CD1c-positive myeloid dendritic cell (primary cell): Measurements from ENCODE around the gene ZNF578.
"Not testable (repeated sequence)": the region's sequence is repeated elsewhere in the genome, so short reads cannot be mapped to it uniquely, and the experiment has no call there.

Source experiments
- DNase-seq: peaks from one replicate; pipeline ENCODE4 v3.0.0-alpha.2; 2016; ENCODE audit errors: extremely low spot score

ZNF578 gene

DNA sequence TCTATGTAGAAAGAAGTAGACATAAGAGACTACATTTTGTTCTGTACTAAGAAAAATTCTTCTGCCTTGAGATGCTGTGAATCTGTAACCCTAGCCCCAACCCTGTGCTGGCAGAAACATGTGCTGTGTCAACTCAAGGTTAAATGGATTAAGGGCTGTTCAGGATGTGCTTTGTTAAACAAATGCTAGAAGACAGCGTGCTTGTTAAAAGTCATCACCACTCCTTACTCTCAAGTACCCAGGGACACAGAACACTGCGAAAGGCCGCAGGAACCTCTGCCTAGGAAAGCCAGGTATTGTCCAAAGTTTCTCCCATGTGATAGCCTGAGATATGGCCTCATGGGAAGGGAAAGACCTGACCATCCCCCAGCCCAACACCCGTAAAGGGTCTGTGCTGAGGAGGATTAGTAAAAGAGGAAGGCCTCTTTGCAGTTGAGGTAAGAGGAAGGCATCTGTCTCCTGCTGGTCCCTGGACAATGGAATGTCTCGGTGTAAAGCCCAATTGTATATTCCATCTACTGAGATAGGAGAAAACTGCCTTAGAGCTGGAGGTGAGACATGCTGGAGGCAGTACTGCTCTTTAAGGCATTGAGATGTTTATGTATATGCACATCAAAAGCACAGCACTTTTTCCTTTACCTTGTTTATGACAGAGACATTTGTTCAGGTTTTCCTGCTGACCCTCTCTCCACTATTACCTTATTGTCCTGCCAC is 105.5 kb downstream of the ZNF578 start:
- not testable (repeated sequence) for DNase-seq

DNA sequence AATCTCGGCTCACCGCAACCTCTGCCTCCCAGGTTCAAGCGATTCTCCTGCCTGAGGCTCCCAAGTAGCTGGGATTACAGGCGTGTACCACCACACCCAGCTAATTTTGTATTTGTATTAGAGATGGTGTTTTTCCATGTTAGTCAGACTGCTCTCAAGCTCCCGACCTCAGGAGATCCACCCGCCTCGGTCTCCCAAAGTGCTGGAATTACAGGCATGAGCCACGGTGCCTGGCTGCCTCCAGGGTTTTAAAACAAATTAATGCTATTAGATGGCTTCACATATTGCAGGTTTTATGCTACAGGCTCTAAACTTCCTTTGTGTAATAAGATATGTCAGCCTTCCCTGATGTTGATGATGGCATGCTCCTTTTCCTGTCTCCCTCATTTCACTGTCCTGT is 108.3 kb downstream of the ZNF578 start:
- not testable (repeated sequence) for DNase-seq
